Measurements from ENCODE around the gene FBRS. TPM values are rescaled to one million over a fixed set of nuclear protein-coding genes. Genes with fewer than 3 reads are reported as not detected.

Gene FBRS
- total RNA-seq, 1 experiment from 2014 or later = 128 TPM

DNA sequence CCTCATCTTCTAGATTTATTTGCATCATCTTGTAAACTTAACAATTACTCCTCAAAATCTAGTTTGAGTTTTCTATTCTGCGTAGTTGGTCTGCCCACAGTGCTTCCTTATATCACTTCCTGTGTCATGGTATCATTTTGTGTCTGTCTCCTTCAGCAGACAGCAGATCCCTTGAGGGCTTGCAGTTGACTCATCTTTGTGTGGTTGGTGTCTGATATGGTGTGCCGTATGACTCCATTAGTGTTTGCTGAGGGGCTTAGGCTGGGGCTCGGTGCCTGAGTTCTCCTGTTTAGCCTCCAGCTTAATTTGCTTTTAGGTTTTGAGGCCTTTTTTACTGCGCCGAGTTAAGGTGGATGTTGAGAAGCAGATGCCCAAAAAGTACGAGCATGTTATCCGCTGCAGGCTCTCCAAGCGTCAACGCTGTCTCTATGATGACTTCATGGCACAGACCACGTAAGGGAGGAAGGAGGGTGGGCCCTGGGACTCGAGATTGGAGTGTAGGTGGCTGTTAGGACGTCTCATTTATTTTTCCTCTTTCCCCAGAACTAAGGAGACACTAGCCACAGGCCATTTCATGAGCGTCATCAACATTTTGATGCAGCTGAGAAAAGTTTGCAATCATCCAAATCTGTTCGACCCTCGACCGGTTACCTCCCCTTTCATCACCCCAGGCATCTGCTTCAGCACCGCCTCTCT, 57.7 kb downstream of the FBRS start:
- Histone ChIP-seq H3K9me2 (ENCODE audit: insufficient read depth) (no peaks in the 10 kb centered on the region), H3K4me2 (no peak overlapping the region), H3F3A (ENCODE audit: insufficient read depth, low read depth) (peaks cover 48% of the 10 kb centered on the region), H2AFZ (no peak overlapping the region), H3K27me3 (ENCODE audit: insufficient read depth, low read depth) (no peaks in the 10 kb centered on the region), H4K20me1 (ENCODE audit: insufficient read depth) (peaks cover 60% of the 10 kb centered on the region), H3K4me3 (no peak overlapping the region), H3K9me3 (ENCODE audit: insufficient read depth, low read depth) (no peaks in the 10 kb centered on the region), H3K79me2 (ENCODE audit: low read depth) (peaks cover 48% of the 10 kb centered on the region), H3K36me3 (ENCODE audit: low read depth) (peaks cover 68% of the 10 kb centered on the region), H3K27ac (no peak overlapping the region), H3K4me1 (replicated peaks; ENCODE audit: insufficient read depth) (peaks cover 8% of the 10 kb centered on the region)
- BruUV-seq (replicated peaks) = no TSS peak
- CTCF ChIA-PET = no interaction called here
- DNase-seq = no peak
- TF ChIP-seq, protein P1, sequence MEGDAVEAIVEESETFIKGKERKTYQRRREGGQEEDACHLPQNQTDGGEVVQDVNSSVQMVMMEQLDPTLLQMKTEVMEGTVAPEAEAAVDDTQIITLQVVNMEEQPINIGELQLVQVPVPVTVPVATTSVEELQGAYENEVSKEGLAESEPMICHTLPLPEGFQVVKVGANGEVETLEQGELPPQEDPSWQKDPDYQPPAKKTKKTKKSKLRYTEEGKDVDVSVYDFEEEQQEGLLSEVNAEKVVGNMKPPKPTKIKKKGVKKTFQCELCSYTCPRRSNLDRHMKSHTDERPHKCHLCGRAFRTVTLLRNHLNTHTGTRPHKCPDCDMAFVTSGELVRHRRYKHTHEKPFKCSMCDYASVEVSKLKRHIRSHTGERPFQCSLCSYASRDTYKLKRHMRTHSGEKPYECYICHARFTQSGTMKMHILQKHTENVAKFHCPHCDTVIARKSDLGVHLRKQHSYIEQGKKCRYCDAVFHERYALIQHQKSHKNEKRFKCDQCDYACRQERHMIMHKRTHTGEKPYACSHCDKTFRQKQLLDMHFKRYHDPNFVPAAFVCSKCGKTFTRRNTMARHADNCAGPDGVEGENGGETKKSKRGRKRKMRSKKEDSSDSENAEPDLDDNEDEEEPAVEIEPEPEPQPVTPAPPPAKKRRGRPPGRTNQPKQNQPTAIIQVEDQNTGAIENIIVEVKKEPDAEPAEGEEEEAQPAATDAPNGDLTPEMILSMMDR (conservative IDR thresholded peaks at IDR 0.05) = no peak
- no peak for TF ChIP-seq EZH2 (IDR thresholded peaks at IDR 0.05; ENCODE audit: low read depth)
- intact Hi-C loops (cut with micrococcal nuclease; ENCODE audit: unreplicated experiment) = no loop called here
- POLR2A ChIA-PET (ENCODE audit: unreplicated experiment) = no interaction called here

DNA sequence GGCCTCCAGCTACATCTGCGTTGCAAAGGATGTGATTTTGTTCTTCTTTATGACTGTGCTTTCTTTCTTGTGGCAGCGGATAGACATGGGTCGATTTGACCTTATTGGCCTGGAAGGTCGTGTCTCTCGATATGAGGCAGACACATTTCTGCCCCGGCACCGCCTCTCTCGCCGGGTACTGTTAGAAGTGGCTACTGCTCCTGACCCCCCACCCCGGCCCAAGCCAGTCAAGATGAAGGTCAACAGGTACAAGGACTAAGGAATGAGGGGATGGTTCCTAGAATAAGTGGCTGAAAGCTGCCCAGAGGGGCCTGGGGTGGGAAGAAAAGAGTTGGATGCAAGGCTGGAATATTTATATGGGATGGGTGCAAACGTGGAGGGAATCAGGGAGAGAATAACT, 61.9 kb downstream of the FBRS start:
- TF ChIP-seq EZH2 (IDR thresholded peaks at IDR 0.05; ENCODE audit: low read depth) = no peak
- TF ChIP-seq, protein P1 (conservative IDR thresholded peaks at IDR 0.05) = no peak
- H3K4me3 ChIP-seq = no peak overlapping the region
- H3F3A ChIP-seq (ENCODE audit: insufficient read depth, low read depth) = peaks cover 27% of the 10 kb centered on the region; the same call in 1 of the 2 replicates
- H3K9me3 ChIP-seq (ENCODE audit: insufficient read depth, low read depth) = no peaks in the 10 kb centered on the region
- H3K27ac ChIP-seq = no peak overlapping the region
- CTCF ChIA-PET = no interaction called here
- H3K4me1 ChIP-seq (replicated peaks; ENCODE audit: insufficient read depth) = 0 out of 2 replicates have a peak, but pooled peaks cover 5% of the 10 kb centered on the region
- POLR2A ChIA-PET (ENCODE audit: unreplicated experiment) = no interaction called here
- BruUV-seq (replicated peaks) = no TSS peak
- no peak overlapping the region for H2AFZ ChIP-seq
- DNase-seq = no peak
- intact Hi-C loops (cut with micrococcal nuclease; ENCODE audit: unreplicated experiment) = no loop called here
- peaks cover 45% of the 10 kb centered on the region for H3K79me2 ChIP-seq (ENCODE audit: low read depth)
- no peak overlapping the region for H3K4me2 ChIP-seq
- peaks cover 54% of the 10 kb centered on the region for H4K20me1 ChIP-seq (ENCODE audit: insufficient read depth)
- no peaks in the 10 kb centered on the region for H3K9me2 ChIP-seq (ENCODE audit: insufficient read depth)
- H3K36me3 ChIP-seq (ENCODE audit: low read depth) = peaks cover 65% of the 10 kb centered on the region
- H3K27me3 ChIP-seq (ENCODE audit: insufficient read depth, low read depth) = no peaks in the 10 kb centered on the region

Other genes with a start within 250 kb of the FBRS start
- gene DCTPP1, start 228.4 kb upstream of the FBRS start, total RNA-seq (2021) = 80.4 and 109 TPM in 2 replicates
- 66.8 and 67.2 TPM in 2 replicates for gene SEPHS2, start 212.6 kb upstream of the FBRS start, total RNA-seq (2021)
- gene ITGAL, start 185.7 kb upstream of the FBRS start, total RNA-seq (2021) = 0.50 TPM in 1 of 2 replicates, not detected in the other
- 64.2 and 68.4 TPM in 2 replicates for gene ZNF768, start 131.9 kb upstream of the FBRS start, total RNA-seq (2021)
- 14.5 and 17.9 TPM in 2 replicates for gene ZNF747, start 123.6 kb upstream of the FBRS start, total RNA-seq (2021)
- gene ZNF764, start 100.1 kb upstream of the FBRS start, total RNA-seq (2021) = 12.3 and 12.4 TPM in 2 replicates
- 13.1 and 25.7 TPM in 2 replicates for gene ZNF688, start 86.7 kb upstream of the FBRS start, total RNA-seq (2021)
- 30.9 and 39.8 TPM in 2 replicates for gene ZNF785, start 72.7 kb upstream of the FBRS start, total RNA-seq (2021)
- gene ZNF689, start 48.0 kb upstream of the FBRS start, total RNA-seq (2021) = 9.1 and 10.1 TPM in 2 replicates
- 67.3 and 85.3 TPM in 2 replicates for gene PRR14, start 7.5 kb upstream of the FBRS start, total RNA-seq (2021)
- gene SRCAP, start 40.7 kb downstream of the FBRS start, total RNA-seq (2021) = 92.0 and 116 TPM in 2 replicates
- 66.1 and 67.3 TPM in 2 replicates for gene PHKG2, start 90.0 kb downstream of the FBRS start, total RNA-seq (2021)
- gene CFAP119, start 103.6 kb downstream of the FBRS start, total RNA-seq (2021) = 17.9 and 19.9 TPM in 2 replicates
- gene RNF40, start 103.9 kb downstream of the FBRS start, total RNA-seq (2021) = 149 and 178 TPM in 2 replicates
- 21.7 and 25.6 TPM in 2 replicates for gene ZNF629, start 128.8 kb downstream of the FBRS start, total RNA-seq (2021)
- 59.3 and 66.9 TPM in 2 replicates for gene BCL7C, start 235.6 kb downstream of the FBRS start, total RNA-seq (2021)
- 11.6 and 17.0 TPM in 2 replicates for gene CTF1, start 238.2 kb downstream of the FBRS start, total RNA-seq (2021)

All from PC-9 (cell line).